Measurements from ENCODE around the gene TXNRD1. TPM values are rescaled to one million over a fixed set of nuclear protein-coding genes. Genes with fewer than 3 reads are reported as not detected.

TXNRD1 gene
- total and polyA plus RNA-seq, 5 donors from 2014 or later, result 26.5 to 47.7 (median 34.2) TPM

GRCh38 chr12:104378427-104378826, 162.8 kb downstream of the TXNRD1 start:
- H3K36me3 Mint-ChIP-seq, result no peaks in the 10 kb centered on the region
- H3K4me3 ChIP-seq (ENCODE audit: low read depth, low read length), result no peak overlapping the region
- H3K27ac Mint-ChIP-seq, result no peak overlapping the region

GRCh38 chr12:104381341-104381730, 165.8 kb downstream of the TXNRD1 start:
- H3K27ac ChIP-seq (ENCODE audit: insufficient read depth, low read length, poor library complexity, severe bottlenecking), result no peak overlapping the region
- H3K4me3 ChIP-seq (ENCODE audit: low read depth, low read length), result no peak overlapping the region
- H3K4me3 Mint-ChIP-seq, result no peak overlapping the region
- H3K4me1 Mint-ChIP-seq, result peaks cover 3 to 13% (median 9%) of the 10 kb centered on the region in 4 donors
- no peak for DNase-seq
- H3K9me3 ChIP-seq (ENCODE audit: control insufficient read depth in 2 of 2, low read length in 2 of 2), result no peaks in the 10 kb centered on the region
- peaks cover 6% of the 10 kb centered on the region for H3K4me1 ChIP-seq (ENCODE audit: control insufficient read depth, insufficient read depth, low read length, poor library complexity, severe bottlenecking)
- H3K36me3 Mint-ChIP-seq, result peaks cover 3% of the 10 kb centered on the region
- H3K27me3 ChIP-seq (ENCODE audit: control insufficient read depth, insufficient read depth, low read length), result no peaks in the 10 kb centered on the region
- no peaks in the 10 kb centered on the region for H3K36me3 ChIP-seq (ENCODE audit: control insufficient read depth, insufficient read depth, low read length)
- H3K27ac Mint-ChIP-seq, result peak overlapping the region in 1 of 3 donors; percentile 11
- no peaks in the 10 kb centered on the region for H3K9me3 Mint-ChIP-seq
- ATAC-seq (ENCODE audit: low read depth in 2 of 2), result no peak
- H3K27me3 Mint-ChIP-seq, result peaks cover 14% of the 10 kb centered on the region

More at GRCh38 chr12:104378427-104378826, 162.8 kb downstream of the TXNRD1 start:
- H3K4me1 Mint-ChIP-seq, result peaks cover 3 to 13% (median 9%) of the 10 kb centered on the region in 4 donors
- no peaks in the 10 kb centered on the region for H3K9me3 ChIP-seq (ENCODE audit: control insufficient read depth in 2 of 2, low read length in 2 of 2)
- H3K27me3 ChIP-seq (ENCODE audit: control insufficient read depth, insufficient read depth, low read length), result no peaks in the 10 kb centered on the region
- H3K36me3 ChIP-seq (ENCODE audit: control insufficient read depth, insufficient read depth, low read length), result no peaks in the 10 kb centered on the region
- peaks cover 14% of the 10 kb centered on the region for H3K27me3 Mint-ChIP-seq
- no peak overlapping the region for H3K4me3 Mint-ChIP-seq
- ATAC-seq (ENCODE audit: low read depth in 2 of 2), result no peak
- no peak for DNase-seq
- no peaks in the 10 kb centered on the region for H3K9me3 Mint-ChIP-seq
- no peak overlapping the region for H3K27ac ChIP-seq (ENCODE audit: insufficient read depth, low read length, poor library complexity, severe bottlenecking)
- H3K4me1 ChIP-seq (ENCODE audit: control insufficient read depth, insufficient read depth, low read length, poor library complexity, severe bottlenecking), result peaks cover 6% of the 10 kb centered on the region

GRCh38 chr12:104381731-104382480, 166.3 kb downstream of the TXNRD1 start:
- ATAC-seq (ENCODE audit: low read depth in 2 of 2) (peak; percentile 81 to 86), DNase-seq (peak; percentile 68 to 87 (median 80))
- Mint-ChIP-seq H3K9me3 (no peaks in the 10 kb centered on the region), H3K36me3 (peaks cover 3% of the 10 kb centered on the region), H3K4me1 (peaks cover 3 to 13% (median 9%) of the 10 kb centered on the region in 4 donors), H3K4me3 (no peak overlapping the region), H3K27me3 (peaks cover 14% of the 10 kb centered on the region), H3K27ac (peak overlapping the region in 1 of 3 donors; percentile 20)
- Histone ChIP-seq H3K36me3 (ENCODE audit: control insufficient read depth, insufficient read depth, low read length) (no peaks in the 10 kb centered on the region), H3K4me1 (ENCODE audit: control insufficient read depth, insufficient read depth, low read length, poor library complexity, severe bottlenecking) (peaks cover 6% of the 10 kb centered on the region), H3K27ac (ENCODE audit: insufficient read depth, low read length, poor library complexity, severe bottlenecking) (no peak overlapping the region), H3K9me3 (ENCODE audit: control insufficient read depth in 2 of 2, low read length in 2 of 2) (no peaks in the 10 kb centered on the region), H3K4me3 (ENCODE audit: low read depth, low read length) (no peak overlapping the region), H3K27me3 (ENCODE audit: control insufficient read depth, insufficient read depth, low read length) (no peaks in the 10 kb centered on the region)

GRCh38 chr12:104384141-104384880, 168.7 kb downstream of the TXNRD1 start:
- H3K27ac Mint-ChIP-seq, result no peak overlapping the region
- no peak overlapping the region for H3K4me3 Mint-ChIP-seq
- peaks cover 3% of the 10 kb centered on the region for H3K36me3 Mint-ChIP-seq

GRCh38 chr12:104385510-104385909, 169.9 kb downstream of the TXNRD1 start:
- Histone ChIP-seq H3K27ac (ENCODE audit: insufficient read depth, low read length, poor library complexity, severe bottlenecking) (no peak overlapping the region), H3K27me3 (ENCODE audit: control insufficient read depth, insufficient read depth, low read length) (no peaks in the 10 kb centered on the region), H3K4me1 (ENCODE audit: control insufficient read depth, insufficient read depth, low read length, poor library complexity, severe bottlenecking) (peaks cover 6% of the 10 kb centered on the region), H3K4me3 (ENCODE audit: low read depth, low read length) (no peak overlapping the region), H3K36me3 (ENCODE audit: control insufficient read depth, insufficient read depth, low read length) (no peaks in the 10 kb centered on the region), H3K9me3 (ENCODE audit: control insufficient read depth in 2 of 2, low read length in 2 of 2) (no peaks in the 10 kb centered on the region)
- ATAC-seq (ENCODE audit: low read depth in 2 of 2) (no peak), DNase-seq (no peak)
- Mint-ChIP-seq H3K36me3 (peaks cover 3% of the 10 kb centered on the region), H3K27me3 (peaks cover 9% of the 10 kb centered on the region), H3K9me3 (no peaks in the 10 kb centered on the region), H3K4me3 (no peak overlapping the region), H3K4me1 (peaks cover 3 to 13% (median 9%) of the 10 kb centered on the region in 4 donors), H3K27ac (no peak overlapping the region)

More at GRCh38 chr12:104384141-104384880, 168.7 kb downstream of the TXNRD1 start:
- Histone ChIP-seq H3K4me1 (ENCODE audit: control insufficient read depth, insufficient read depth, low read length, poor library complexity, severe bottlenecking) (peaks cover 6% of the 10 kb centered on the region), H3K27me3 (ENCODE audit: control insufficient read depth, insufficient read depth, low read length) (no peaks in the 10 kb centered on the region), H3K4me3 (ENCODE audit: low read depth, low read length) (no peak overlapping the region), H3K9me3 (ENCODE audit: control insufficient read depth in 2 of 2, low read length in 2 of 2) (no peaks in the 10 kb centered on the region), H3K36me3 (ENCODE audit: control insufficient read depth, insufficient read depth, low read length) (no peaks in the 10 kb centered on the region), H3K27ac (ENCODE audit: insufficient read depth, low read length, poor library complexity, severe bottlenecking) (no peak overlapping the region)
- DNase-seq (peak in 1 of 3 donors; percentile 7), ATAC-seq (ENCODE audit: low read depth in 2 of 2) (no peak)
- Mint-ChIP-seq H3K9me3 (no peaks in the 10 kb centered on the region), H3K27me3 (peaks cover 9% of the 10 kb centered on the region), H3K4me1 (peaks cover 3 to 13% (median 9%) of the 10 kb centered on the region in 4 donors)

GRCh38 chr12:104386461-104386860, 170.9 kb downstream of the TXNRD1 start:
- no peak overlapping the region for H3K27ac ChIP-seq (ENCODE audit: insufficient read depth, low read length, poor library complexity, severe bottlenecking)
- no peak overlapping the region for H3K4me3 Mint-ChIP-seq
- peaks cover 6% of the 10 kb centered on the region for H3K4me1 ChIP-seq (ENCODE audit: control insufficient read depth, insufficient read depth, low read length, poor library complexity, severe bottlenecking)

GRCh38 chr12:104387190-104387589, 171.6 kb downstream of the TXNRD1 start:
- no peaks in the 10 kb centered on the region for H3K4me1 ChIP-seq (ENCODE audit: control insufficient read depth, insufficient read depth, low read length, poor library complexity, severe bottlenecking)
- H3K9me3 ChIP-seq (ENCODE audit: control insufficient read depth in 2 of 2, low read length in 2 of 2), result no peaks in the 10 kb centered on the region
- peaks cover 0 to 5% (median 3%) of the 10 kb centered on the region in 4 donors for H3K4me1 Mint-ChIP-seq
- no peaks in the 10 kb centered on the region for H3K9me3 Mint-ChIP-seq
- H3K27me3 ChIP-seq (ENCODE audit: control insufficient read depth, insufficient read depth, low read length), result no peaks in the 10 kb centered on the region
- H3K27me3 Mint-ChIP-seq, result no peaks in the 10 kb centered on the region
- H3K36me3 ChIP-seq (ENCODE audit: control insufficient read depth, insufficient read depth, low read length), result no peaks in the 10 kb centered on the region
- DNase-seq (no peak), ATAC-seq (ENCODE audit: low read depth in 2 of 2) (no peak)
- H3K27ac Mint-ChIP-seq, result peak overlapping the region in 1 of 3 donors; percentile 13
- no peak overlapping the region for H3K4me3 Mint-ChIP-seq
- H3K27ac ChIP-seq (ENCODE audit: insufficient read depth, low read length, poor library complexity, severe bottlenecking), result no peak overlapping the region
- no peak overlapping the region for H3K4me3 ChIP-seq (ENCODE audit: low read depth, low read length)
- H3K36me3 Mint-ChIP-seq, result peaks cover 3% of the 10 kb centered on the region

More at GRCh38 chr12:104386461-104386860, 170.9 kb downstream of the TXNRD1 start:
- H3K36me3 Mint-ChIP-seq, result peaks cover 3% of the 10 kb centered on the region
- H3K27me3 Mint-ChIP-seq, result peaks cover 4% of the 10 kb centered on the region
- no peak for ATAC-seq (ENCODE audit: low read depth in 2 of 2)
- no peak for DNase-seq
- H3K9me3 Mint-ChIP-seq, result no peaks in the 10 kb centered on the region
- Histone ChIP-seq H3K4me3 (ENCODE audit: low read depth, low read length) (no peak overlapping the region), H3K9me3 (ENCODE audit: control insufficient read depth in 2 of 2, low read length in 2 of 2) (no peaks in the 10 kb centered on the region), H3K27me3 (ENCODE audit: control insufficient read depth, insufficient read depth, low read length) (no peaks in the 10 kb centered on the region), H3K36me3 (ENCODE audit: control insufficient read depth, insufficient read depth, low read length) (no peaks in the 10 kb centered on the region)
- no peak overlapping the region for H3K27ac Mint-ChIP-seq
- peaks cover 3 to 13% (median 9%) of the 10 kb centered on the region in 4 donors for H3K4me1 Mint-ChIP-seq

Data from CD4-positive, CD25-positive, alpha-beta regulatory T cell (primary cell).